ENCODE results near the gene FAM222A.

The FAM222A gene

GRCh38 chr12:109710747-109711595 is 2.7 kb upstream of the FAM222A start:
- DNase-seq (ENCODE audit: low read depth in 2 of 2), result no peak

- no peak for DNase-seq (ENCODE audit: low read depth in 2 of 2)
Observed at GRCh38 chr12:109711596-109712461, 1.8 kb upstream of the FAM222A start.

GRCh38 chr12:109714141-109714912 is 702 bp downstream of the FAM222A start:
- DNase-seq (ENCODE audit: low read depth in 2 of 2), result peak; percentile 28 to 46

DNA sequence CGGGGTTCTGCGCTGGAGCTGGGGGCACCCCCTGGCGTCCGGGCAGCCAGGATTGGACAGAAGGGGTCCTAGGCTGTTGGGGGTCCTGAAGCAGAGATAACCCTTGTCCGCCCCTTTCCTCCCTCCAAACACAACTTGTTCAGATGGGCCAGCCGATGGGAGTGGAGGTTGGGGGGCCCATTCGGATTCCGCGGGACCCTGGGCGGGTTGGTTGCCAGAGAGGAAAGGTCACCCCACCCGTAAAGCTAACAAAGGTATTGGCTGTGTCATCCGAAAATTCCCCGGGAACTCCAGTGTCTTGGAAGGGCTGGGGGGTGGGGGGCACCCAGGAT is 1.3 kb downstream of the FAM222A start:
- DNase-seq (ENCODE audit: low read depth in 2 of 2), result no peak

DNA sequence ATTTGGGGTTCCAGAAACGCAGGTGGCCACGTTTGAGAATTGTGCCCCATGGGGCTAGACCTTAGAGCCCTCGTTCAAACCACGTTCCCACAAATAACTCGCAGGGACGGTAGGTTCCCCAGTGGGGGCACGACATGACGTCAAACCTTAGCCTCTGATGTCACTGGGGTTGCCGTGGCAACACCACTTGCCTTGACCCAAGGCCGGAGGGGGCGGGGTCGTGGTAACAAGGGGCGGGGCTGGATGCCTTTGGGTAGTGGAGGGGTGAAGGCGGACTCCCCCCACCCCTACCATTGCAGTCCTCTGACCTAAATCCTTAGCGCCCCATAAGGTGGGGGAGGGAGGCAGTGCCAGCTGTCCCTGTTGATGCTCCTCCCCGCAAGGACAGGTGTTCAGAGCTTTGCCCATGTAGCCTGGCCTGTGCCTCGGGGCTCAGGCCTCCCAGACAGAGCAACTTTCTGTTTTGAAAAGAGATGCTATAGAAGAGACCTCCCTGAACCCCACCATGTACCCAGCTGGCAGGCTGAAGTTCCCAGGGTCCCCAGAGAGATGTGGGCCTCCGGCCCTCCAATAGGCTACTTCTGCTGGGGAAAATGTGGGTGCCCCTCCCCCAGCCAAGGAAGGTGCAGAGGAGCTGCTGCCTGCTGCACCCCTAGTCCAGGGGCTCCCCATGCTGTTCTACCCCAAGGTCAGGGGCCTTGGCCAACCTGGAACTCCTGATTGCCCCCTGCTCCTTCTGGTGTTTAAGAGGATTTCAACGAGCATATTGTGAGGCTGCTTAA is 1.9 kb downstream of the FAM222A start:
- no peak for DNase-seq (ENCODE audit: low read depth in 2 of 2)

- DNase-seq (ENCODE audit: low read depth in 2 of 2), result no peak
Observed at GRCh38 chr12:109716092-109716479, 2.5 kb downstream of the FAM222A start.

DNA sequence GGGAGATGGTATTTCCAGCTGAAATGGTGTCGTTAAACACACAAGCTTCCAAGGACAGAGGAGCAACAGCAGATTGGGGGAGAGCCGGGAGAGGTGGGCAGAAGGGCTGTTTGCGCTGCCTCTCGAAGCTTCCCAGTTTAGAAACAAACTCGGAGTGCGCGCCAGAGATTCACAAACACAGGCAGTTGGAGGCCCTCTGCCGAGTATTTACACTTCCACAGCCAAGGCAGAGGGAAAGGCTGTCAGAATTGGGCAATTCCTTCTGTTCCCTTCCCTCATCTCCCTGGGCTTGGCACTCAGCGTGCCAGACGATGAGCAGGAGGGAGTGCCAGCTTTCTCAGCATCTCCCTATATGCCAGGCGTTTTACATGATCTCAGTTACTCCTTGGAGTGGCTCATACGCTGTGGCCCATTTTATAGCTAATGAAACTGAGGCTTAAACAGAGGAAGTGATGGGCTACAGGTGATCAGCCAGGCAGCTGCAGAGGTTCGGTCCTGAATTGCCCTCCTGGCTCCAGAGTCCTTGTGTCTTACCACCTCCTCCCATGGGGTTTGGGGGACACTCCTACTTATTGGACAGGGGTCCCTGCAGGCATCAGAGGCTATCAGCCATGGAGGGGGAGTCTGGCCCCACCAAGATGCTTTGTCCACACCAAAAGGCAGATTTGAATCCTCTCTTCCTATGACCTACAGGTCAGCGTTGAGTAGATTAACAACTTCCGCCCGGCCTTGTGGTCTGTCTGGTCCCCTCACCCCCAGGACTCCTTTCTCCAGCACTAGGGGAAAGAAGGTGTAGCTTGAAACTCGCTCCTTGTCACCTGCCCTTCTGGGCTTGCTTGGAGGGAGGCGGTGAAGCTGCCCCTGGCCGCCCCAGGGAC is 3.1 kb downstream of the FAM222A start:
- no peak for DNase-seq (ENCODE audit: low read depth in 2 of 2)

GRCh38 chr12:109717390-109718357 is 4.0 kb downstream of the FAM222A start:
- no peak for DNase-seq (ENCODE audit: low read depth in 2 of 2)

DNA sequence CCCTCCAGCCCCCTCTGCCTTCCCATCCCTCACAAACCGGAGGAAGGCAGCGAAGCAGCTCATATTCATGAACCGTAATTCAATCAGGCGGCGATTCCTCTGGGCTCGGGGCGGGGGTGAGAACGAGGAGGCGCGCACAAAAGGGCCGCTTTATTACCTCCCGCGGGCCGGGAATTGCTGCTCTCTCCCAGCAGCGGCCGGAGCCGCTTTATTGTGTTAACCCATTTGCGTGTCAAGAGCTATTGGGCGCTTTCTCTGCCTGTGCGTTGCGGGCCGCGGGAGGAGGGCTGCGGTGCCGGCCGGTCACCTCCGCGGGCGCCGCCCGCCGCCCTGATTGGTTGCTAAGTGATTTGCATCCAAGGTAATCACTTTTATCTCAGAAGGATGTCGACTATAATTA is 4.8 kb downstream of the FAM222A start:
- DNase-seq (ENCODE audit: low read depth in 2 of 2), result no peak

DNA sequence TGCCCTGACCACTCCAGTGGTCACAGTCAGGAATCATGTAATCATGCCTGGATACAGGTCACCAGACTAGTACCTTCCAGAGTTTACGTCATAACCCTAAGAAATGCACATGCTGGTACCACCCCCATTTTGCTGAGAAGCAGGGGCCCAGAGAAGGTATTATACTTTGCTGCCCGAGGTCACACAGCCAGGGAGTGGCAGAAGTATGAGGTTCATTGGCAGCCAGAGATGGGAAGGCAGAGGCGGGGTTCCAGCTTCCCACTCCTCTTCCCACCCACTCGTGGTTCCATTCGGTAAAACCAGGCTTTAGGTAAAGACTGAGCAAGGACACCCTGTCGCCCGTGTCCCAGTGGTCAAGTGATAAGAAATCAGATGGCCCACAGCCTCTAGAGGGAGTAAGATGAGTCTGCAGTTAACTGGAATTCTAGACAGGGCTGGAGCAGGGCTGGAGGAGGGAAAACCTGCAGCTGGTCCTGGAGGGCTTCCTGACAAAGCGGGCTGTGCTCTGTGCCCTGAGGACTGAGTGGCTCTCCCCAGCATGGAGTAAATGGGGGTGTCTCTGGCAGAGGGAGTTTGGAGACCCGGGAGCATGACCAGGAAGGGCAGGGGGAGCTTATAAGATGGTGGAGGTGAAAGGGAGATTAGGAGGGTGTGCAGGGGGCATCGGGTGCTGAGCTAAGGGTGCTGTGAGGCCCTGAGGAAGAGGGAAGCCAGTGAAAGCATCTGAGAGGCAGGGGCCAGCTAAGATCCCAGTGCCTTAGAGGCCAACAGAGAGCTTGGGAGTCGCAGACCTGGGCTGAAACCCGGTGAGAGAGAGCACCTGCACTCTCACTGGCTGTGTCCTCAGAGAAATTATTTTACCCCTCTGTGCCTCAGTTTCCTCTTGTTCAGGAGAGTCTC is 5.7 kb downstream of the FAM222A start:
- no peak for DNase-seq (ENCODE audit: low read depth in 2 of 2)

DNA sequence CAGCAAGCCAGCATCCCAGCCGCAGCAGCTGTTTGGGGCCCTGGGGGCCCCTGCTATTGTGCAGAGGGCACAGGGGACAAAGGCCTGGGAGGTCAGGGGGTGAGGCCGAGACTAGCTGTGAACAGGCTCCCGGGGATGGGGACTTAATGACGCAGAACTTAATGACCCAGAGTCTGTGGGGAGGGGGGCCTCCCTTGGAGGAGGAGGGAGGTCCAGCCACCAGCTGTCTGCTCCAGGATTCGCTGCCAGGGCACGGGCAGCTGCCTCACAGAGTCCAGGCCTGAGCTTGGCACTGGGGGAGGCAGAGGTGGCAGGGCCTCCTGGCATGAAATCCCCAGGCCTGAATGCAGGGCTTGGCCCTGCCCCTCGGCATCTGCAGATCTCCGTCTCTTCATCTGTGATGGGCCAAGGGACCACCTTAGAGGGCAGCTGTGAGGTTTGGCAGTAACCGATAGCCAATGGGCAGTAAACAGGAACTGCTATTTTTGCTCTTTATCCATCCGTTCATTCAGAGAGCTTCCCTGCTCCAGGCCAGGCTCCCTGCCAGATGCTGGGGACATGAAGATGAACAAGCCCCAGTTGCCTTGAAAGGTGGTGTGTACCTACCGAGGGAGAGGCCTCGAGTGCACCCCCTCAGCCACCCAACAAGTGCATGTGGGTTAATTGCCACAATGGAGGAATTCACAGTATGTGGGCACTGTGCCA is 6.7 kb downstream of the FAM222A start:
- no peak for DNase-seq (ENCODE audit: low read depth in 2 of 2)

DNA sequence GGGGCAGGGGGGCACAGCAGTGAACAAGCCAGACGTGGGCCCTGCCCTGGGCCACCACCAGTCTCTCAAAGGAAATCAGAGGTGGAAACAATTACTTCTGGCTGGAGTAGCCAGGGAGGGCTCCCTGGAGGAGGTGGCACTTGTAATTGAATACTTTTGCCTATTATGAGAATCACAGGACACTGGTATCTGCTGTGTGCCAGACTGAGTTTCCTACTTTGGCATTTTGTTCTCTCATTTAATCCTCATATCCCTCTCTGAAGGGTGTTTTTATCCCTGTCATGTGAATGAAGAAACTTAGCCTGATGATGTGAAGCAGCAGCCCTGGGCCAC is 7.2 kb downstream of the FAM222A start:
- DNase-seq (ENCODE audit: low read depth in 2 of 2), result no peak

DNA sequence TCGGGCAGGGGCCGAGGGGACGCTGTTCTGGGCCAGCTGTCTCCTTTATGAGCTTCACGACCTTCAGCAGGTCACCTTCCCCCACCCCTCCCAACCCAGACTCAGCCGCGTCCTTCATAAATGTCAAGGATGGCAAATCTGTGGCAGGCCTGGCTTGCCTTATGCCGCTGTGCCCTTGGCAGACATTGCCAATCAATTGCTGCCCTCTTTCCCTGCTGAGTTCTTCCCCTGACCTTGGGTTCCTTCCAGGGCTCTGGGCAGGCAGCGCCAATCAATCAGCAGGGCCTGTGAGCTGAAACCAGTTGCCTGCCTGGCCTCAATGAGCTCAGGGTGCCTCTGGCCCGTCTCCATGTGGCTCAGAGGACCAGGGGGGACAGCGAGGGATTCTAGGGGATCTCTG is 7.7 kb downstream of the FAM222A start:
- DNase-seq (ENCODE audit: low read depth in 2 of 2), result no peak

- DNase-seq (ENCODE audit: low read depth in 2 of 2), result no peak
Observed at GRCh38 chr12:109722022-109722720, 8.5 kb downstream of the FAM222A start.

DNA sequence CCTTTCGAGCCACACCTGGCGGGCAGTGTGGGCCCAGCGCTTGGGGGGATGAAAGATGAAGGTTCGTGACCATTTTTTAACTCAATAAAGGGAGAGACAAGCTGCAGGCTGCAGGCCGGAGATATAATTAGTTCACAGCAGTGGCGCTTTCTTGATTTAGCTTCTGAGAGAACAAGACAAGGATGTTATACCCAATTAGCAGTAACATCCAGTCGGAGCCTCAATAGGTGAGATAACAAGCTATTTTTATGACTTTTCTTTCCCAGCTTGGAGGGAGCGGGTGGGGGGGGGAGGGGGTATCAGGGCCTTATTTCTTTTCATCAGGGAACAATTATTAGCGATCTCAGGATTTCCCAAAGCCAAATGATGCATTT is 9.1 kb downstream of the FAM222A start:
- no peak for DNase-seq (ENCODE audit: low read depth in 2 of 2)

DNA sequence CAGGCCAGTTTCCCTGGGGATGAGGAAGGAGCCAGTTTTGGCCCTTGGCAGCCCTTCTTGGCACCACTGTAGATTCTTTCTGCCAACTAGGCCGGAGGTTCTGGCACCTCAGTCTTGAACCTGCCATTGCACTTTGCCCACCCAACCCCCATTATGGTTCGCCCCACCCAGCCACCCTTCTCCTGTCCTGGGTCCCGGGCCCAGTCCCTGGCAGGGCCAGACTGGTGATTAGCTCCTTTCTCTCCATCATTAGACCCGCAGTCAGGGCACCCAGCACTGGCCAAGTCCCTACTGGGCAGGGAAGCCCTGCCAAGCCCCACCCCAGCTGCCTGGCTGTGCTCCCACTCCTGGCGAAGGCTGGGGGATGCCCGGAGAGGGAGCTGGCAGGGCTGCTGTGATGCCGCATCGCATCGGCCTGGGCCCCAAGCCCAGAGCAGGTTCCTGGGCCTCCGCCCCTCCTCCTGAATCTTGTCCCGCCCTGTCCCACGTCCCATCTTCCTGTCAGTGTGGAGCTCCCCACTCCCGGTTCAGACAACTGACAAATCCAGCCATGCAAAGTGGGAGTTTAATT is 9.8 kb downstream of the FAM222A start:
- DNase-seq (ENCODE audit: low read depth in 2 of 2), result no peak

All from stimulated activated CD4-positive, alpha-beta T cell treated with anti-CD3 and anti-CD28 coated beads, Interleukin-12 subunit alpha, Interleukin-12 subunit beta, amount 100 ng/mL, for 24 hours (primary cell).